ENCODE results near the gene SASS6.

SASS6 gene

GRCh38 chr1:100039591-100039990 lies 93.1 kb downstream of the SASS6 start:
- no peak for DNase-seq (ENCODE audit: low read depth)
- H3K4me3 ChIP-seq (ENCODE audit: control insufficient read depth, low read depth, low read length): peak overlapping the region; percentile 97
- no peak for TF ChIP-seq CTCF (conservative IDR thresholded peaks at IDR 0.05; ENCODE audit: control insufficient read depth, insufficient read depth, low read depth, low read length)

- H3K4me3 ChIP-seq (ENCODE audit: control insufficient read depth, low read depth, low read length): peak overlapping the region; percentile 97
- peak; percentile 61 for DNase-seq (ENCODE audit: low read depth)
- no peak for TF ChIP-seq CTCF (conservative IDR thresholded peaks at IDR 0.05; ENCODE audit: control insufficient read depth, insufficient read depth, low read depth, low read length)
Observed at GRCh38 chr1:100038660-100039287, 94.0 kb downstream of the SASS6 start.

- peak; percentile 80 for DNase-seq (ENCODE audit: low read depth)
- TF ChIP-seq CTCF (conservative IDR thresholded peaks at IDR 0.05; ENCODE audit: control insufficient read depth, insufficient read depth, low read depth, low read length): no peak
- peak overlapping the region; percentile 97 for H3K4me3 ChIP-seq (ENCODE audit: control insufficient read depth, low read depth, low read length)
Observed at GRCh38 chr1:100037927-100038659, 94.6 kb downstream of the SASS6 start.

GRCh38 chr1:100037656-100037926 lies 95.1 kb downstream of the SASS6 start:
- TF ChIP-seq CTCF (conservative IDR thresholded peaks at IDR 0.05; ENCODE audit: control insufficient read depth, insufficient read depth, low read depth, low read length): no peak
- peak overlapping the region; percentile 97 for H3K4me3 ChIP-seq (ENCODE audit: control insufficient read depth, low read depth, low read length)
- DNase-seq (ENCODE audit: low read depth): peak; percentile 4

- peak; percentile 86 for DNase-seq (ENCODE audit: low read depth)
- peak overlapping the region; percentile 97 for H3K4me3 ChIP-seq (ENCODE audit: control insufficient read depth, low read depth, low read length)
- TF ChIP-seq CTCF (conservative IDR thresholded peaks at IDR 0.05; ENCODE audit: control insufficient read depth, insufficient read depth, low read depth, low read length): no peak
Observed at GRCh38 chr1:100036718-100037655, 95.7 kb downstream of the SASS6 start.

- DNase-seq (ENCODE audit: low read depth): no peak
- TF ChIP-seq CTCF (conservative IDR thresholded peaks at IDR 0.05; ENCODE audit: control insufficient read depth, insufficient read depth, low read depth, low read length): no peak
- H3K4me3 ChIP-seq (ENCODE audit: control insufficient read depth, low read depth, low read length): no peak overlapping the region
Observed at GRCh38 chr1:100035214-100035613, 97.5 kb downstream of the SASS6 start.

All from fibroblast of mammary gland (primary cell).